HG02981 (cell line): ENCODE measurements around the gene IL36G.

Experiments used
- ATAC-seq: cut with Tn5 transposase; IDR thresholded peaks from one replicate; pipeline ENCODE4 v1.9.1; 2021; ENCODE audit warnings: mild to moderate bottlenecking, moderate library complexity; ENCODE audit not compliant: unreplicated experiment

Gene IL36G

GRCh38 chr2:113015655-113016054 is 37.8 kb downstream of the IL36G start:
- no peak for ATAC-seq

- no peak for ATAC-seq
These were observed 40.7 kb downstream of the IL36G start for GRCh38 chr2:113018509-113018908.

- ATAC-seq = no peak
These were observed 43.5 kb downstream of the IL36G start for GRCh38 chr2:113021312-113021711.

GRCh38 chr2:113024764-113025163 is 47.0 kb downstream of the IL36G start:
- no peak for ATAC-seq

- no peak for ATAC-seq
These were observed 47.9 kb downstream of the IL36G start for GRCh38 chr2:113025737-113026136.

GRCh38 chr2:113027691-113028090 is 49.9 kb downstream of the IL36G start:
- no peak for ATAC-seq

- ATAC-seq = no peak
These were observed 50.3 kb downstream of the IL36G start for GRCh38 chr2:113028112-113028511.

GRCh38 chr2:113032737-113033136 is 54.9 kb downstream of the IL36G start:
- ATAC-seq = no peak

GRCh38 chr2:113034016-113034415 is 56.2 kb downstream of the IL36G start:
- no peak for ATAC-seq
